GM12875 (cell line): ENCODE data around the gene APPL2.

ENCODE experiments used
- H3K4me3 ChIP-seq: one replicate; pipeline ENCODE4 v1.5.1; 2011; ENCODE audit warnings: low read depth, low read length, control low read depth
- CTCF ChIP-seq: IDR thresholded peaks from 2 replicates; pipeline ENCODE4 v1.5.1; 2011; ENCODE audit warnings: low read depth, mild to moderate bottlenecking, control low read depth, inconsistent platforms, low read length, moderate library complexity, borderline replicate concordance; ENCODE audit not compliant: insufficient read depth

APPL2 gene

GRCh38 chr12:105164068-105164467, 71.9 kb downstream of the APPL2 start:
- H3K4me3 ChIP-seq, result no peak overlapping the region
- TF ChIP-seq CTCF, result no peak

DNA sequence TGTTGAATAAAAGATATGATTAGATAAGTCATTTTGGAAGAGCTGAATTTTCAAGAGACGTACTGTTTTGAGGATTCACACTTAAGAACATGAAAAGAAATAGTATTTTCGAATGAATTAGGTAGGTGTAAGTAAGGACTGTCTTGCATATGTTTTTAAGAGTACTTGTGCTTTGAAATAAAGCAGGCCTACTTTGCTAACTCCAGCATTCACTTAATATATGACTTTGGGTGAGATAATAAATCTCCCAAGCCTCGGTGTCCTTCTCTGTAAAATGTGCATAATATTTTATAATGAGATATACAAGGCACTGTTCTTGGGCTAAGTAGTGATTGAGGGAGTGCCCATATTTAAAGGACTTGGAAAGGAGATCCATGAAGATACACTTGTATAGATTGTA, 73.8 kb downstream of the APPL2 start:
- no peak for TF ChIP-seq CTCF
- no peak overlapping the region for H3K4me3 ChIP-seq

DNA sequence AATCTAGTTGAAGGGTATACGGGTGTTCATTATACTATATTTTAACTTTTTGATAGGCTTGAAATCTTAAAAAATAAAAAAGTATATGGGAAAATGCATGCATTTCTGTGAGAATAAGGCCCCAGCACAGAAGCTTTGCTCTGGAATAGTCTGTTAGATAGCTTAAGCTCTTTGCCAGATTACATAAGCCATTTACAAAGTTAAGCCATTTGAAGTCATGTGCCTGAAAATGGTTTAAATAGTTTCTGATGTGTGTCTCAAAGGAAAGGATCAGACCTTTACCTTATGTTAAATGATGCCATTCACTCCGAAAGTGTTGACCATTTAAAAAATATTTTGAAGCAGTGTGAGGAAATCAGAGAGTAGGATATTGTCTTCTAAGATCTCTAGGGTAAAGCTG, 77.1 kb downstream of the APPL2 start:
- TF ChIP-seq CTCF, result no peak
- no peak overlapping the region for H3K4me3 ChIP-seq

DNA sequence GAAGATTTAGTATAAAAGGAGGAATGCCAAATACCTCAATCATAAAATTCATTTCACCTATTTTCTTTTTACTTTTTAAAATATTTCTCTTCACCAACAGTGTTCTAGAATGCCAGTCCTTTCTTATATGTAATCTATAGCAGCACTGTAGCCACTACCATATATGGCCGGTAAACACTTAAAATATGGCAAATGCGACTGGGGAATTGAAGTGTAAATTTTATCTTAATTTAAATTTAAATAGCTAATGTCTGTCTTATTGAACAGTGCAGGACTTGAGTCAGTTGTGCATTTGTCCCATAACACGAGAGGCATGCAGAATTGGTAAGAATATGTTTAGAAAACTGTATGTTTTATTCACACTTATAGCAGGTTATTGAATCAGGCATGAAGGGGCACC, 78.4 kb downstream of the APPL2 start:
- no peak overlapping the region for H3K4me3 ChIP-seq
- no peak for TF ChIP-seq CTCF

- no peak overlapping the region for H3K4me3 ChIP-seq
- TF ChIP-seq CTCF, result no peak
Observed at GRCh38 chr12:105156260-105156659, 79.7 kb downstream of the APPL2 start.

DNA sequence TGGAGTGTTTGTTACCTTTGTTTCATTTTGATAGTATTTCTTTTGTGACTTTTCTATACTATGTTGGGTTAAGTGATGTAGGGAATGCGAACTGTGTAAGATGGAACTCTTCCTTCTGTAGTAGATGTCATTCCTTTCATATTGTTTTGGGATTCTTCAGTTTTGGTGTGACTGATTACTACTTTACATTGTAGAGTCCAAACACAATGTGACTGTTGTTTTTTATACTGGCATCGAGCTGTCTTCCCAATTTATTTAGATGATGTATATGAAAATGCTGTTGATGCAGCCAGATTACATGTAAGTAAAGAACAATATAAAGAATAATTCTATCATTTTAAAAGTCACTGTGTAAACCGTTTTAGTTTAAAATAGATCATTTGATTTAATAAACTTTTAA, 93.7 kb downstream of the APPL2 start:
- no peak for TF ChIP-seq CTCF
- no peak overlapping the region for H3K4me3 ChIP-seq

- no peak overlapping the region for H3K4me3 ChIP-seq
- TF ChIP-seq CTCF, result no peak
Observed at GRCh38 chr12:105141320-105141922, 94.6 kb downstream of the APPL2 start.
